H1 (cell line): ENCODE data around the gene NCKIPSD. TPM values are rescaled to one million over a fixed set of nuclear protein-coding genes. Genes with fewer than 3 reads are reported as not detected.

Experiments used
- CBX5 ChIP-seq: fragments of 300-800, 300-1000 bp; sonication (generic); IDR thresholded peaks from 2 replicates; pipeline ENCODE4 v1.7.1; 2016; ENCODE audit warnings: antibody characterized with exemption, low read length, low read depth
- CBX8 ChIP-seq: fragments of 300-800, 300-1000 bp; sonication (generic); IDR thresholded peaks from 2 replicates; pipeline ENCODE4 v1.7.1; 2016; ENCODE audit warnings: low read depth, low read length, borderline replicate concordance
- CHD1 ChIP-seq: IDR thresholded peaks from 2 replicates; pipeline ENCODE4 v1.6.1; 2012; ENCODE audit warnings: low read depth, low read length, improper control_type of control experiment
- CREB1 ChIP-seq: IDR thresholded peaks from 2 replicates; pipeline ENCODE4 v1.6.1; 2012; ENCODE audit warnings: inconsistent platforms
- EP300 ChIP-seq, 2 experiments: IDR thresholded peaks; 1 replicate in 1 of 2; 2 replicates in 1 of 2; pipeline ENCODE4 v1.6.1; 2011 to 2012; ENCODE audit warnings: low read depth in 2 of 2, low read length in 2 of 2, mild to moderate bottlenecking in 2 of 2, borderline replicate concordance in 1 of 2, inconsistent platforms in 1 of 2, moderate library complexity in 1 of 2
- GTF2F1 ChIP-seq: IDR thresholded peaks from 2 replicates; pipeline ENCODE4 v1.6.1; 2012; ENCODE audit warnings: low read depth, low read length, improper control_type of control experiment, borderline replicate concordance
- KDM4A ChIP-seq: IDR thresholded peaks from one replicate; pipeline ENCODE4 v1.7.1; 2012; ENCODE audit warnings: low read depth, mild to moderate bottlenecking, moderate library complexity, low read length, inconsistent platforms; ENCODE audit not compliant: severe bottlenecking
- MAX ChIP-seq: IDR thresholded peaks from 2 replicates; pipeline ENCODE4 v1.6.1; 2012; ENCODE audit warnings: inconsistent platforms
- NRF1 ChIP-seq: IDR thresholded peaks from 2 replicates; pipeline ENCODE4 v1.6.1; 2011; ENCODE audit warnings: mild to moderate bottlenecking, low read depth, low read length, improper control_type of control experiment
- PHF8 ChIP-seq: fragments of 200-600 bp; sonication (generic); conservative IDR thresholded peaks from 2 replicates; pipeline ENCODE4 v1.7.1; 2012; ENCODE audit warnings: low read depth, mild to moderate bottlenecking, inconsistent platforms, low read length, moderate library complexity
- POLR2AphosphoS5 ChIP-seq: IDR thresholded peaks from 2 replicates; pipeline ENCODE4 v1.6.1; 2011; ENCODE audit warnings: low read depth, low read length
- RAD21 ChIP-seq, 2 experiments: IDR thresholded peaks in 1 of 2; conservative IDR thresholded peaks in 1 of 2; 2 replicates each; pipeline ENCODE4 v1.6.1; 2011; ENCODE audit warnings: low read depth in 2 of 2, low read length in 2 of 2, improper control_type of control experiment in 1 of 2, inconsistent platforms in 1 of 2, mild to moderate bottlenecking in 1 of 2, moderate library complexity in 1 of 2
- RBBP5 ChIP-seq: IDR thresholded peaks from 2 replicates; pipeline ENCODE4 v1.7.1; 2012; ENCODE audit warnings: low read depth, mild to moderate bottlenecking, inconsistent platforms, low read length, moderate library complexity, borderline replicate concordance
- SAP30 ChIP-seq: fragments of 300-600 bp; sonication (generic); IDR thresholded peaks from 2 replicates; pipeline ENCODE4 v1.7.1; 2012; ENCODE audit warnings: low read length, moderate library complexity, mild to moderate bottlenecking, inconsistent platforms; ENCODE audit not compliant: insufficient read depth, insufficient replicate concordance
- SIN3A ChIP-seq, 2 experiments: IDR thresholded peaks in 1 of 2; conservative IDR thresholded peaks in 1 of 2; 2 replicates each; pipeline ENCODE4 v1.6.1; 2011 to 2012; ENCODE audit warnings: low read length in 2 of 2, improper control_type of control experiment in 1 of 2, low read depth in 1 of 2, mild to moderate bottlenecking in 1 of 2
- SP1 ChIP-seq: IDR thresholded peaks from 2 replicates; pipeline ENCODE4 v1.6.1; 2011; ENCODE audit warnings: low read depth, low read length
- SP4 ChIP-seq: IDR thresholded peaks from 2 replicates; pipeline ENCODE4 v1.6.1; 2012; ENCODE audit warnings: low read length, inconsistent platforms
- SRF ChIP-seq: IDR thresholded peaks from 2 replicates; pipeline ENCODE4 v1.6.1; 2011; ENCODE audit warnings: mild to moderate bottlenecking, low read depth, low read length, moderate library complexity
- TAF1 ChIP-seq: IDR thresholded peaks from 2 replicates; pipeline ENCODE4 v1.6.1; 2011; ENCODE audit warnings: mild to moderate bottlenecking, low read depth, low read length
- TEAD4 ChIP-seq: IDR thresholded peaks from 2 replicates; pipeline ENCODE4 v1.6.1; 2012; ENCODE audit warnings: low read depth, low read length, inconsistent platforms, mixed read lengths
- ZNF274 ChIP-seq: IDR thresholded peaks from 2 replicates; pipeline ENCODE4 v1.7.0; 2012; ENCODE audit warnings: low read length, borderline replicate concordance; ENCODE audit errors: extremely low read depth
- polyA plus RNA-seq, 7 experiments: library from polyadenylated mRNA; depleted of rRNA in 3 of 7; stranded (reverse) in 5 of 7; unstranded in 2 of 7; fragments of >200 nt in 5 of 7; fragments of 200-250 nt in 2 of 7; gene quantifications; 1 replicate in 5 of 7; 2 replicates in 1 of 7; 4 replicates in 1 of 7; pipeline versions ENCODE4 v1.2.1 to v1.2.3, GENCODE V29; 2011 to 2013; ENCODE audit warnings: missing spikeins in 2 of 7, mixed read lengths in 2 of 7
- total RNA-seq: library from RNA; stranded (reverse); fragmentation: NEBNext Ultra II Directional; extraction: Animal tissue kit (Norgen Biotek cat#: 25700); gene quantifications from 2 replicates; pipeline ENCODE4 v1.2.1, GENCODE V29; 2021
- TF ChIP-seq, protein P1 (sequence below): IDR thresholded peaks from 2 replicates; pipeline ENCODE4 v1.6.1; 2012; ENCODE audit warnings: inconsistent platforms

The NCKIPSD gene
- total and polyA plus RNA-seq, 2 of the 8 experiments (the other 6 are each of a cell fraction or from before 2014, with no cell fraction given), result 34.7 to 91.8 TPM

- TF ChIP-seq GTF2F1, result no peak
- peak; percentile 60 for TF ChIP-seq NRF1
- peak; percentile 100 for TF ChIP-seq RBBP5
- peak; percentile 68; the same call in 1 of the 2 replicates for TF ChIP-seq MAX
- peak; percentile 84 for TF ChIP-seq POLR2AphosphoS5
- TF ChIP-seq SRF, result 0 out of 2 replicates have a peak, but pooled peaks have one; percentile 37
- 0 out of 2 replicates have a peak, but pooled peaks have one; percentile 14 for TF ChIP-seq TEAD4
- peak; percentile 50 for TF ChIP-seq KDM4A
- no peak for TF ChIP-seq SP4
- peak in 1 of 2 experiments; percentile 17; a peak in 2 of 4 replicates for TF ChIP-seq SIN3A (conservative IDR thresholded peaks at IDR 0.05 in 1 of 2, IDR thresholded peaks at IDR 0.05 in 1 of 2; ENCODE audit: low read depth in 1 of 2, low read length in 2 of 2)
- no peak for TF ChIP-seq CBX8
- TF ChIP-seq CREB1, result peak; percentile 70
- no peak for TF ChIP-seq ZNF274
- TF ChIP-seq EP300 (IDR thresholded peaks at IDR 0.05; ENCODE audit: borderline replicate concordance in 1 of 2, low read depth in 2 of 2, low read length in 2 of 2), result no peak
- TF ChIP-seq CBX5, result no peak
- TF ChIP-seq RAD21 (IDR thresholded peaks at IDR 0.05 in 1 of 2, conservative IDR thresholded peaks at IDR 0.05 in 1 of 2; ENCODE audit: low read depth in 2 of 2, low read length in 2 of 2), result peak; percentile 49 to 62
- TF ChIP-seq, protein P1, sequence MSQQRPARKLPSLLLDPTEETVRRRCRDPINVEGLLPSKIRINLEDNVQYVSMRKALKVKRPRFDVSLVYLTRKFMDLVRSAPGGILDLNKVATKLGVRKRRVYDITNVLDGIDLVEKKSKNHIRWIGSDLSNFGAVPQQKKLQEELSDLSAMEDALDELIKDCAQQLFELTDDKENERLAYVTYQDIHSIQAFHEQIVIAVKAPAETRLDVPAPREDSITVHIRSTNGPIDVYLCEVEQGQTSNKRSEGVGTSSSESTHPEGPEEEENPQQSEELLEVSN, result 0 out of 2 replicates have a peak, but pooled peaks have one; percentile 31
- no peak for TF ChIP-seq CHD1
- 0 out of 2 replicates have a peak, but pooled peaks have one; percentile 43 for TF ChIP-seq SP1
- TF ChIP-seq SAP30, result no peak
- peak; percentile 71 for TF ChIP-seq TAF1
- TF ChIP-seq PHF8, result peak; percentile 97
Observed at GRCh38 chr3:48685603-48686511, at the start of gene NCKIPSD (continued).
